ENCODE measurements around the gene TRIML1.
"Not testable (repeated sequence)": the region's sequence is repeated elsewhere in the genome, so short reads cannot be mapped to it uniquely, and the experiment has no call there.

The TRIML1 gene

GRCh38 chr4:188147776-188148175 lies 8.5 kb downstream of the TRIML1 start:
- no peak for DNase-seq (ENCODE audit: low read depth, low spot score)

GRCh38 chr4:188154668-188155405 lies 15.6 kb downstream of the TRIML1 start:
- no peak for DNase-seq (ENCODE audit: low read depth, low spot score)

GRCh38 chr4:188158336-188158735 lies 19.1 kb downstream of the TRIML1 start:
- DNase-seq (ENCODE audit: low read depth, low spot score), result no peak

GRCh38 chr4:188159513-188160226 lies 20.4 kb downstream of the TRIML1 start:
- not testable (repeated sequence) for DNase-seq (ENCODE audit: low read depth, low spot score)

GRCh38 chr4:188160406-188160805 lies 21.2 kb downstream of the TRIML1 start:
- no peak for DNase-seq (ENCODE audit: low read depth, low spot score)

- no peak for DNase-seq (ENCODE audit: low read depth, low spot score)
Measured at GRCh38 chr4:188161167-188161566, 21.9 kb downstream of the TRIML1 start.

GRCh38 chr4:188162698-188163097 lies 23.5 kb downstream of the TRIML1 start:
- no peak for DNase-seq (ENCODE audit: low read depth, low spot score)

GRCh38 chr4:188168726-188169373 lies 29.6 kb downstream of the TRIML1 start:
- no peak for DNase-seq (ENCODE audit: low read depth, low spot score)

- no peak for DNase-seq (ENCODE audit: low read depth, low spot score)
Measured at GRCh38 chr4:188171551-188171950, 32.3 kb downstream of the TRIML1 start.

- no peak for DNase-seq (ENCODE audit: low read depth, low spot score)
Measured at GRCh38 chr4:188175288-188175687, 36.0 kb downstream of the TRIML1 start.

GRCh38 chr4:188177997-188178675 lies 38.9 kb downstream of the TRIML1 start:
- DNase-seq (ENCODE audit: low read depth, low spot score), result no peak

GRCh38 chr4:188178806-188179205 lies 39.6 kb downstream of the TRIML1 start:
- no peak for DNase-seq (ENCODE audit: low read depth, low spot score)

GRCh38 chr4:188187106-188187505 lies 47.9 kb downstream of the TRIML1 start:
- DNase-seq (ENCODE audit: low read depth, low spot score), result no peak

- DNase-seq (ENCODE audit: low read depth, low spot score), result no peak
Measured at GRCh38 chr4:188190461-188190860, 51.2 kb downstream of the TRIML1 start.

GRCh38 chr4:188194421-188194820 lies 55.2 kb downstream of the TRIML1 start:
- no peak for DNase-seq (ENCODE audit: low read depth, low spot score)

- DNase-seq (ENCODE audit: low read depth, low spot score), result no peak
Measured at GRCh38 chr4:188195389-188195985, 56.2 kb downstream of the TRIML1 start.

GRCh38 chr4:188196134-188196735 lies 57.0 kb downstream of the TRIML1 start:
- no peak for DNase-seq (ENCODE audit: low read depth, low spot score)

Data from iPS DF 19.7 (cell line).